ENCODE results near the gene RNF208. TPM values are rescaled to one million over a fixed set of nuclear protein-coding genes. Genes with fewer than 3 reads are reported as not detected.
A peak's percentile ranks its signal among the peaks of the same experiment; 100 is the strongest.

RNF208 gene
- total and polyA plus RNA-seq, 9 of the 15 experiments (the other 6 are each of a cell fraction or from before 2014, with no cell fraction given) = 0.15 to 6.9 (median 0.50) TPM; not detected in 2

GRCh38 chr9:137240318-137240840 lies 18.3 kb upstream of the RNF208 start (continued):
- TF ChIP-seq NCOA4 (IDR thresholded peaks at IDR 0.05; ENCODE audit: partially characterized antibody) (no peak), BACH1 (tag; IDR thresholded peaks at IDR 0.05) (no peak), CHD1 (IDR thresholded peaks at IDR 0.05; ENCODE audit: low read length) (peak; percentile 88), IRF9 (tag; IDR thresholded peaks at IDR 0.05) (no peak), MBD1 (CRISPR knock-in tag; IDR thresholded peaks at IDR 0.05) (no peak), KDM4B (IDR thresholded peaks at IDR 0.05; ENCODE audit: borderline replicate concordance in 2 of 2, low read depth in 1 of 2) (peak in 1 of 2 experiments; percentile 59; a peak in 1 of 4 replicates), SMAD4 (CRISPR knock-in tag; conservative IDR thresholded peaks at IDR 0.05) (peak; percentile 92), ZNF707 (CRISPR knock-in tag; conservative IDR thresholded peaks at IDR 0.05) (no peak), TCF3 (CRISPR knock-in tag; IDR thresholded peaks at IDR 0.05) (peak; percentile 27; the same call in 1 of the 2 replicates), CREB3 (tag; conservative IDR thresholded peaks at IDR 0.05; ENCODE audit: low read depth) (no peak), CHD2 (IDR thresholded peaks at IDR 0.05; ENCODE audit: low read depth, low read length) (no peak), CBX3 (IDR thresholded peaks at IDR 0.05; ENCODE audit: borderline replicate concordance in 1 of 2, low read length in 2 of 2) (peak in 1 of 2 experiments; percentile 68; a peak in 2 of 3 replicates), SREBF2 (CRISPR knock-in tag; IDR thresholded peaks at IDR 0.05) (no peak), CBFA2T2 (conservative IDR thresholded peaks at IDR 0.05) (no peak), ZBTB2 (IDR thresholded peaks at IDR 0.05) (peak; percentile 77), MEF2D (tag; conservative IDR thresholded peaks at IDR 0.05; ENCODE audit: low read depth) (no peak), ZFP30 (CRISPR knock-in tag; IDR thresholded peaks at IDR 0.05; ENCODE audit: borderline replicate concordance) (no peak), JUNB (CRISPR knock-in tag; conservative IDR thresholded peaks at IDR 0.05) (no peak)
- TF ChIP-seq, protein P1, sequence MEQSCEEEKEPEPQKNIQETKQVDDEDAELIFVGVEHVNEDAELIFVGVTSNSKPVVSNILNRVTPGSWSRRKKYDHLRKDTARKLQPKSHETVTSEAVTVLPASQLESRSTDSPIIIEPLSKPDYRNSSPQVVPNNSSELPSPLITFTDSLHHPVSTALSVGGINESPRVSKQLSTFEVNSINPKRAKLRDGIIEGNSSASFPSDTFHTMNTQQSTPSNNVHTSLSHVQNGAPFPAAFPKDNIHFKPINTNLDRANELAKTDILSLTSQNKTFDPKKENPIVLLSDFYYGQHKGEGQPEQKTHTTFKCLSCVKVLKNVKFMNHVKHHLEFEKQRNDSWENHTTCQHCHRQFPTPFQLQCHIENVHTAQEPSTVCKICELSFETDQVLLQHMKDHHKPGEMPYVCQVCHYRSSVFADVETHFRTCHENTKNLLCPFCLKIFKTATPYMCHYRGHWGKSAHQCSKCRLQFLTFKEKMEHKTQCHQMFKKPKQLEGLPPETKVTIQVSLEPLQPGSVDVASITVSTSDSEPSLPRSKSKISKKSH (CRISPR knock-in tag; IDR thresholded peaks at IDR 0.05) = no peak

Data from K562 (cell line).